ENCODE data around the gene VWA5B1. TPM values are rescaled to one million over a fixed set of nuclear protein-coding genes. Genes with fewer than 3 reads are reported as not detected.

Gene VWA5B1
- total and polyA plus RNA-seq, 2 of the 4 experiments (the other 2 are of a cell fraction), result not detected

DNA sequence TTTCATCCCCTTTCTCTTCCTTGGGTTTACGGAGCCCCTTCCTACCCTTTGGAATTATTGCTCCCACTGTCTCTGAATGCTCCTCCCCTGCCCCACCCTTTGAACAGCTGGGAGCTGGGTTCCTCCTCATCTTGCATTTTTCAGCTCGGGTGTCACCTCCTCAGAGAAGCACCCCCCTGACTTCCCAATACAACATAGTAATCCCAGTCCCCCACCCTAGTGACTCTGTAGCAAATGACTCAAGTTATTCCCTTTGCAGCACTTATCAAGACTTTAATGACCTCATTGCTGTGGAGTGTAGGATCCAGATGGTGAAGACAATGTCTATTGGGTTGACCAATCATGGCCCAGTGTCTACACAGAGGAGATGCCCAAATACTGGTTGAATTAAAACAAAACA, 8.9 kb upstream of the VWA5B1 start:
- Histone ChIP-seq H3K4me2 (ENCODE audit: low read depth, low read length) (no peak overlapping the region), H3K27ac (ENCODE audit: insufficient read depth, low read length) (no peak overlapping the region)
- intact Hi-C loops (cut with micrococcal nuclease), result no loop called here

More for the DNA sequence above, 8.9 kb upstream of the VWA5B1 start:
- peak; percentile 66 for DNase-seq
- no peak overlapping the region for H3K56ac ChIP-seq (ENCODE audit: extremely low read depth, insufficient read depth, low read length)
- H3K18ac ChIP-seq (ENCODE audit: low read depth, low read length), result no peak overlapping the region
- WGBS, 2 experiments (ENCODE audit: extremely low coverage in 2 of 2, insufficient read length in 1 of 2), result 86% methylated on average over 1 of the region's 2 CpGs; no CpG with 5 or more reads in 1 of the 2 experiments
- TF ChIP-seq CEBPB (IDR thresholded peaks at IDR 0.05; ENCODE audit: low read depth, low read length), result no peak
- no peak for TF ChIP-seq RFX5 (IDR thresholded peaks at IDR 0.05; ENCODE audit: low read depth, low read length)
- TF ChIP-seq FOS (IDR thresholded peaks at IDR 0.05; ENCODE audit: low read depth, low read length), result no peak
- TF ChIP-seq CHD1 (IDR thresholded peaks at IDR 0.05; ENCODE audit: low read depth, low read length), result no peak
- no peak for TF ChIP-seq SMC3 (IDR thresholded peaks at IDR 0.05; ENCODE audit: low read depth, low read length)
- no peak for TF ChIP-seq MAZ (IDR thresholded peaks at IDR 0.05; ENCODE audit: borderline replicate concordance, low read depth, low read length)
- no peak for TF ChIP-seq USF2 (IDR thresholded peaks at IDR 0.05; ENCODE audit: low read depth, low read length)
- no peak for TF ChIP-seq MXI1 (IDR thresholded peaks at IDR 0.05; ENCODE audit: borderline replicate concordance, low read depth, low read length)
- H2BK20ac ChIP-seq (ENCODE audit: low read depth, low read length), result no peak overlapping the region
- H3K4me3 ChIP-seq (ENCODE audit: insufficient read depth, low read depth, low read length), result no peak overlapping the region
- H3K14ac ChIP-seq (replicated peaks; ENCODE audit: low read depth, low read length), result no peak overlapping the region
- ChIA-PET CTCF (interaction anchor here (1.0 kb wide), 1 partner anchor 9 kb away, joined by 3 read pairs; no protein-coding TSS in a partner anchor), POLR2A (ENCODE audit: unreplicated experiment) (no interaction called here)
- H2AK9ac ChIP-seq (replicated peaks; ENCODE audit: low read depth, low read length, poor library complexity), result no peak overlapping the region
- no peak overlapping the region for H2BK5ac ChIP-seq (ENCODE audit: low read depth, low read length, poor library complexity, severe bottlenecking)
- no peak overlapping the region for H4K5ac ChIP-seq (ENCODE audit: low read depth, low read length)
- no peak overlapping the region for H3K23ac ChIP-seq (ENCODE audit: low read depth, low read length)
- no peak overlapping the region for H2AK5ac ChIP-seq (ENCODE audit: low read depth, low read length)
- no peak overlapping the region for H3K4ac ChIP-seq (ENCODE audit: low read depth, low read length)
- H4K8ac ChIP-seq (ENCODE audit: low read depth in 2 of 2, low read length in 2 of 2), result no peak overlapping the region
- BruUV-seq (replicated peaks), result no TSS peak
- H2BK120ac ChIP-seq (ENCODE audit: low read depth, low read length), result no peak overlapping the region; the same call in 1 of the 2 replicates
- no peaks in the 10 kb centered on the region for H3K79me1 ChIP-seq (ENCODE audit: low read depth in 1 of 2, low read length in 2 of 2)
- H3K9ac ChIP-seq (ENCODE audit: low read depth, low read length), result no peak overlapping the region
- H2AFZ ChIP-seq (replicated peaks; ENCODE audit: low read length, poor library complexity), result no peak overlapping the region
- H2BK15ac ChIP-seq (ENCODE audit: low read depth, low read length), result no peak overlapping the region
- H4K20me1 ChIP-seq (ENCODE audit: insufficient read depth, low read length), result no peaks in the 10 kb centered on the region
- no peaks in the 10 kb centered on the region for H3K36me3 ChIP-seq (ENCODE audit: control insufficient read depth, insufficient read depth, low read length)
- H3K9me3 ChIP-seq (ENCODE audit: control insufficient read depth, insufficient read depth, low read length), result 0 out of 2 replicates have a peak, but pooled peaks cover 2% of the 10 kb centered on the region
- no peaks in the 10 kb centered on the region for H3K4me1 ChIP-seq (ENCODE audit: control insufficient read depth, insufficient read depth, low read length)
- H3K27me3 ChIP-seq (ENCODE audit: control insufficient read depth, insufficient read depth, low read length), result peaks cover 3% of the 10 kb centered on the region
- dilution Hi-C loops (cut with HindIII; ENCODE audit: low sequenced_read_pairs, unreplicated experiment) (no loop called here), in situ Hi-C loops (cut with MboI; ENCODE audit: low sequenced_read_pairs) (no loop called here)
- 0 out of 2 replicates have a peak, but pooled peaks cover 4% of the 10 kb centered on the region for H3K9me1 ChIP-seq (ENCODE audit: insufficient read depth, low read length)
- peak; percentile 27; the same call in 1 of the 2 replicates for ATAC-seq (ENCODE audit: low read depth)
- H4K91ac ChIP-seq (ENCODE audit: insufficient read depth, low read depth, low read length), result no peak overlapping the region

All from IMR-90 (cell line).